ENCODE results near the gene MTARC1.

The MTARC1 gene

DNA sequence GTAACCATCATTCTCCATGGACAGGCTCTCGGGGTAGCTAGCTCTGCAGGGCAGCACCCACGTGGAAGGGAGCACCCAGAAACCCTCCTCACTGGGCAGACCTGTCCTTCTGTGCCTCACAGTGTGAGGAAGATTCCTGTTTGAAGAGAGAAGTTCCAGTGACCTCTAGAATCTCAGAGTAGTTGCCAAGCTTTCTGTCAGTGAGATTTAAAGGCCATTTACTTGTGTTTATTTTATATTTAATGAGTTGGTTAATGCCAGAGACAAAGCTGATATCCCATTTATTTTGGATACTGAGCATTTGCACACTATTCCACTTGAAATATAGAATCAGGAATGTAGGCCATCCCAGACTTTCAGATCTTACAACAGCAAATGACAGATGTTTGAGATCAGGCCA is 28.7 kb downstream of the MTARC1 start:
- no peak overlapping the region for H2AFZ ChIP-seq
- no peaks in the 10 kb centered on the region for H3K4me1 ChIP-seq
- TF ChIP-seq, protein P1, sequence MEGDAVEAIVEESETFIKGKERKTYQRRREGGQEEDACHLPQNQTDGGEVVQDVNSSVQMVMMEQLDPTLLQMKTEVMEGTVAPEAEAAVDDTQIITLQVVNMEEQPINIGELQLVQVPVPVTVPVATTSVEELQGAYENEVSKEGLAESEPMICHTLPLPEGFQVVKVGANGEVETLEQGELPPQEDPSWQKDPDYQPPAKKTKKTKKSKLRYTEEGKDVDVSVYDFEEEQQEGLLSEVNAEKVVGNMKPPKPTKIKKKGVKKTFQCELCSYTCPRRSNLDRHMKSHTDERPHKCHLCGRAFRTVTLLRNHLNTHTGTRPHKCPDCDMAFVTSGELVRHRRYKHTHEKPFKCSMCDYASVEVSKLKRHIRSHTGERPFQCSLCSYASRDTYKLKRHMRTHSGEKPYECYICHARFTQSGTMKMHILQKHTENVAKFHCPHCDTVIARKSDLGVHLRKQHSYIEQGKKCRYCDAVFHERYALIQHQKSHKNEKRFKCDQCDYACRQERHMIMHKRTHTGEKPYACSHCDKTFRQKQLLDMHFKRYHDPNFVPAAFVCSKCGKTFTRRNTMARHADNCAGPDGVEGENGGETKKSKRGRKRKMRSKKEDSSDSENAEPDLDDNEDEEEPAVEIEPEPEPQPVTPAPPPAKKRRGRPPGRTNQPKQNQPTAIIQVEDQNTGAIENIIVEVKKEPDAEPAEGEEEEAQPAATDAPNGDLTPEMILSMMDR (IDR thresholded peaks at IDR 0.05) = no peak
- H3K79me2 ChIP-seq = no peaks in the 10 kb centered on the region
- H3K4me2 ChIP-seq (ENCODE audit: low read length) = no peak overlapping the region
- H3K27me3 ChIP-seq (ENCODE audit: control insufficient read depth, insufficient read depth, low read length) = no peaks in the 10 kb centered on the region
- H3K9me3 ChIP-seq (ENCODE audit: control insufficient read depth, low read length) = no peaks in the 10 kb centered on the region
- no peak overlapping the region for H3K4me3 ChIP-seq (ENCODE audit: low read depth, low read length)
- H3K27ac ChIP-seq = no peak overlapping the region
- H3K9ac ChIP-seq = no peak overlapping the region
- H3K36me3 ChIP-seq (ENCODE audit: control insufficient read depth, insufficient read depth, low read length) = no peaks in the 10 kb centered on the region

DNA sequence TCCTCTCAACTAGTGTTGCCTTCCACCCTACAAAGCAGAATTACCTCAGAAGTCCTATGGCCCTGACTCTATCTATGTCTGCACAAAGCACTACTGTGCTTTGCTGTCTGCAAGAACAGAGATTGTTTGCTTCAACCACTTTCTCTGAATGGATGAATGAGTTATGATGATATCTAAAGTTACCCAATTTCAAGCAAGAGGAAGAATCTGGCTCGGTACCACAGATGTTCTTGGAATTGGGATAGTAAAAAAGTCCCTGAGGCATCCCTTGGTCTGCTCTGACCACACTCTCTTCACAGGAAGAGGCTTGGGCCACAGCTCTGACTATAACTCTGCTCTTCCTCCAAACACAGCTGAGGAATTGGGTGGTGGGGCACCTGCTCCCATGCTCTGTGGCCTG is 31.2 kb downstream of the MTARC1 start:
- Histone ChIP-seq H3K27ac (no peak overlapping the region), H3K36me3 (ENCODE audit: control insufficient read depth, insufficient read depth, low read length) (no peaks in the 10 kb centered on the region), H2AFZ (no peak overlapping the region), H3K4me3 (ENCODE audit: low read depth, low read length) (no peak overlapping the region), H3K4me2 (ENCODE audit: low read length) (no peak overlapping the region), H3K27me3 (ENCODE audit: control insufficient read depth, insufficient read depth, low read length) (no peaks in the 10 kb centered on the region), H3K79me2 (no peaks in the 10 kb centered on the region), H3K9ac (no peak overlapping the region), H3K9me3 (ENCODE audit: control insufficient read depth, low read length) (no peaks in the 10 kb centered on the region), H3K4me1 (no peaks in the 10 kb centered on the region)
- TF ChIP-seq, protein P1 (IDR thresholded peaks at IDR 0.05) = no peak

DNA sequence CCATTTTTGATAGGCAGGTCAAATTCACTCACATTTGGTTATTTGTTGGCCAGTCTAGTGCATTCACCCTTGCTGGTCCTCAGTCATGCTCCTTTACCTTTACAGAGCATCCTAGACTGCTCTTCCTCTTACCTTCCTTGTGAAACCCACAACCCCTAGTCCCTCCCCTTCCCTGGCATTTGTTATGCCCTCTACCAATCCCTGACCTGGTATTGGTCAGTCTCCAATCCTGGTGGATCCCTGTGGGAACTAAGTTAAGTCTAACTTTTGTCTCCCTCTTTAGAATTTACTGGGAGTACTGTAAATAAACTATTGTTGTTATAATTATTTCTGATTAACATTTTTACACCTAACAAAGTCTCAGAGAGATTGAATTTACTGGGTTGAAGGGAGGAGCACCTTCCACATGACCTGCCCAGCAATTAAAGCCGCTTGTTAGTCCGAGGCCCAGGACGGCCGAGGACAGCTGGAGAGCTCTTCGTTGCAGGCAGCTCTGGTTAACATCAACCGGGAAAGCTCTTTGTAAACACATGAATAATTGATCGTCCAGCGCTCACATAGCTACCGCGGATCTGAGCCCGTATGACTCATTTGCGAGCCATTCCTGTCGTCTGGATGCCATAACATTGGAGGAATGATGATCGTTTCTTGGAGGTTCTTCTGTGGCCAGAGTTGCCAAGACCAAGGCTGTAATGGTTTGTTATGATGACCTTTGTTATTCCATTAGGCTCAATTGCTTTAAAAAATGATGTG is 31.9 kb downstream of the MTARC1 start:
- Histone ChIP-seq H3K79me2 (no peaks in the 10 kb centered on the region), H3K4me2 (ENCODE audit: low read length) (no peak overlapping the region), H3K9me3 (ENCODE audit: control insufficient read depth, low read length) (no peaks in the 10 kb centered on the region), H3K36me3 (ENCODE audit: control insufficient read depth, insufficient read depth, low read length) (no peaks in the 10 kb centered on the region), H3K27ac (no peak overlapping the region), H3K4me1 (no peaks in the 10 kb centered on the region), H2AFZ (no peak overlapping the region), H3K4me3 (ENCODE audit: low read depth, low read length) (no peak overlapping the region), H3K27me3 (ENCODE audit: control insufficient read depth, insufficient read depth, low read length) (no peaks in the 10 kb centered on the region), H3K9ac (no peak overlapping the region)
- TF ChIP-seq, protein P1 (IDR thresholded peaks at IDR 0.05) = no peak

DNA sequence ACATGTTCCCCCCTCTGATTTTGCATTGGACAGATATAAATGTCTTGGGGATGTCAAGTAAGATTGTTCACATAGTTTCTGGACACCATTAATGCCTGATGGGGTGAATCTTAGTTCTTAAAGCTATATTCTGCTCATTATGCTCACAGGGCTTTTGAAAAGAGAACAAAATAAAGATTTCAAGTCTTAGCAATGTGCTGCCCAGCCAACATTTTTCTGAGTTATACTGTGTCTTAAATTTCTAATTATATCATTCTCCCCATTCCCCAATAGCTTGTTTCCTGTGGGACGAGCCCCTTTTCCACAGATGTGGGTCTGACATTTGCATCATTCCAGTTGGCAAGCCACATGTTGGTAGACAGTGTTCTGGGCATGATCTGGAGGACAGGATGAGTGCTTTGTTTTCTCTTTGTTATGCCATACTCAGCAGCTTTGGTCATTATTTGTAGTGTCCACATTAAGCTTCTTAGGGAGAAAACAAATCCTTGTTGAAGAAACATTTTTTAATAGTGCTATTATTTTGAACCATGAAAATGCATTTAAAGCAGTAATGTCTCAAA is 32.8 kb downstream of the MTARC1 start:
- no peak overlapping the region for H3K27ac ChIP-seq
- TF ChIP-seq, protein P1 (IDR thresholded peaks at IDR 0.05) = no peak
- no peaks in the 10 kb centered on the region for H3K9me3 ChIP-seq (ENCODE audit: control insufficient read depth, low read length)

More for the DNA sequence above, 32.8 kb downstream of the MTARC1 start:
- no peaks in the 10 kb centered on the region for H3K27me3 ChIP-seq (ENCODE audit: control insufficient read depth, insufficient read depth, low read length)
- H2AFZ ChIP-seq = no peak overlapping the region
- H3K36me3 ChIP-seq (ENCODE audit: control insufficient read depth, insufficient read depth, low read length) = no peaks in the 10 kb centered on the region
- no peak overlapping the region for H3K9ac ChIP-seq
- H3K4me2 ChIP-seq (ENCODE audit: low read length) = no peak overlapping the region
- no peak overlapping the region for H3K4me3 ChIP-seq (ENCODE audit: low read depth, low read length)
- H3K79me2 ChIP-seq = no peaks in the 10 kb centered on the region
- no peaks in the 10 kb centered on the region for H3K4me1 ChIP-seq
